GM19468 (cell line): Measurements from ENCODE around the gene CHRNA7.
"Not testable (repeated sequence)": the region's sequence is repeated elsewhere in the genome, so short reads cannot be mapped to it uniquely, and the experiment has no call there.

Source experiments
- ATAC-seq: cut with Tn5 transposase; IDR thresholded peaks from one replicate; pipeline ENCODE4 v1.9.1; 2021; ENCODE audit warnings: mild to moderate bottlenecking, moderate library complexity, moderate number of reproducible peaks; ENCODE audit not compliant: unreplicated experiment; ENCODE audit errors: extremely low read depth

The CHRNA7 gene

GRCh38 chr15:32119286-32119685 lies 89.0 kb downstream of the CHRNA7 start:
- no peak for ATAC-seq

GRCh38 chr15:32119694-32120330 lies 89.5 kb downstream of the CHRNA7 start:
- no peak for ATAC-seq

- no peak for ATAC-seq
Measured at GRCh38 chr15:32120577-32121383, 90.5 kb downstream of the CHRNA7 start.

GRCh38 chr15:32121384-32121695 lies 91.0 kb downstream of the CHRNA7 start:
- no peak for ATAC-seq

GRCh38 chr15:32122013-32122412 lies 91.7 kb downstream of the CHRNA7 start:
- no peak for ATAC-seq

GRCh38 chr15:32123473-32123872 lies 93.2 kb downstream of the CHRNA7 start:
- ATAC-seq: no peak

- no peak for ATAC-seq
Measured at GRCh38 chr15:32124726-32125125, 94.4 kb downstream of the CHRNA7 start.

GRCh38 chr15:32125595-32125994 lies 95.3 kb downstream of the CHRNA7 start:
- ATAC-seq: no peak

GRCh38 chr15:32129815-32130214 lies 99.5 kb downstream of the CHRNA7 start:
- ATAC-seq: no peak

GRCh38 chr15:32130823-32131222 lies 100.5 kb downstream of the CHRNA7 start:
- ATAC-seq: no peak

- no peak for ATAC-seq
Measured at GRCh38 chr15:32131803-32132202, 101.5 kb downstream of the CHRNA7 start.

GRCh38 chr15:32132859-32133258 lies 102.5 kb downstream of the CHRNA7 start:
- ATAC-seq: no peak

- no peak for ATAC-seq
Measured at GRCh38 chr15:32134842-32135241, 104.5 kb downstream of the CHRNA7 start.

GRCh38 chr15:32135335-32135734 lies 105.0 kb downstream of the CHRNA7 start:
- no peak for ATAC-seq

- ATAC-seq: not testable (repeated sequence)
Measured at GRCh38 chr15:32145512-32145911, 115.2 kb downstream of the CHRNA7 start.

- no peak for ATAC-seq
Measured at GRCh38 chr15:32148833-32149555, 118.7 kb downstream of the CHRNA7 start.

GRCh38 chr15:32152574-32152973 lies 122.3 kb downstream of the CHRNA7 start:
- no peak for ATAC-seq

- ATAC-seq: not testable (repeated sequence)
Measured at GRCh38 chr15:32153868-32154623, 123.7 kb downstream of the CHRNA7 start.

GRCh38 chr15:32162143-32162542 lies 131.8 kb downstream of the CHRNA7 start:
- ATAC-seq: not testable (repeated sequence)

- ATAC-seq: not testable (repeated sequence)
Measured at GRCh38 chr15:32164065-32164464, 133.8 kb downstream of the CHRNA7 start.
